GM21717 (cell line): ENCODE data around the gene SFT2D1.
A peak's percentile ranks its signal among the peaks of the same experiment; 100 is the strongest.
"Not testable (repeated sequence)": the region's sequence is repeated elsewhere in the genome, so short reads cannot be mapped to it uniquely, and the experiment has no call there.

ENCODE experiments used
- ATAC-seq: cut with Tn5 transposase; IDR thresholded peaks from one replicate; pipeline ENCODE4 v1.9.1; 2021; ENCODE audit warnings: mild to moderate bottlenecking, moderate library complexity; ENCODE audit not compliant: unreplicated experiment

SFT2D1 gene

GRCh38 chr6:166365221-166365620 lies 22.9 kb upstream of the SFT2D1 start:
- ATAC-seq: no peak

GRCh38 chr6:166364456-166364855 lies 22.1 kb upstream of the SFT2D1 start:
- no peak for ATAC-seq

- not testable (repeated sequence) for ATAC-seq
Observed at GRCh38 chr6:166362427-166362826, 20.1 kb upstream of the SFT2D1 start.

GRCh38 chr6:166361077-166361429 lies 18.7 kb upstream of the SFT2D1 start:
- ATAC-seq: no peak

GRCh38 chr6:166360243-166361076 lies 18.1 kb upstream of the SFT2D1 start:
- no peak for ATAC-seq

GRCh38 chr6:166355552-166355951 lies 13.2 kb upstream of the SFT2D1 start:
- ATAC-seq: no peak

- ATAC-seq: no peak
Observed at GRCh38 chr6:166354965-166355364, 12.6 kb upstream of the SFT2D1 start.

- ATAC-seq: no peak
Observed at GRCh38 chr6:166354143-166354542, 11.8 kb upstream of the SFT2D1 start.

- no peak for ATAC-seq
Observed at GRCh38 chr6:166353507-166353906, 11.2 kb upstream of the SFT2D1 start.

GRCh38 chr6:166352923-166353322 lies 10.6 kb upstream of the SFT2D1 start:
- no peak for ATAC-seq

- peak; percentile 95 for ATAC-seq
Observed at GRCh38 chr6:166351715-166352285, 9.5 kb upstream of the SFT2D1 start.

GRCh38 chr6:166348305-166348949 lies 6.1 kb upstream of the SFT2D1 start:
- ATAC-seq: no peak

- no peak for ATAC-seq
Observed at GRCh38 chr6:166346965-166347364, 4.6 kb upstream of the SFT2D1 start.

GRCh38 chr6:166346449-166346848 lies 4.1 kb upstream of the SFT2D1 start:
- ATAC-seq: no peak

GRCh38 chr6:166345672-166346071 lies 3.3 kb upstream of the SFT2D1 start:
- not testable (repeated sequence) for ATAC-seq

GRCh38 chr6:166344921-166345320 lies 2.6 kb upstream of the SFT2D1 start:
- ATAC-seq: not testable (repeated sequence)

GRCh38 chr6:166344240-166344639 lies 1.9 kb upstream of the SFT2D1 start:
- no peak for ATAC-seq

GRCh38 chr6:166343150-166343487 lies 774 bp upstream of the SFT2D1 start:
- peak; percentile 34 for ATAC-seq

GRCh38 chr6:166341977-166342348 lies 382 bp downstream of the SFT2D1 start:
- no peak for ATAC-seq

- ATAC-seq: no peak
Observed at GRCh38 chr6:166341464-166341863, 881 bp downstream of the SFT2D1 start.

GRCh38 chr6:166338854-166339253 lies 3.5 kb downstream of the SFT2D1 start:
- no peak for ATAC-seq

- no peak for ATAC-seq
Observed at GRCh38 chr6:166336847-166337246, 5.5 kb downstream of the SFT2D1 start.
